Cardiac septum (tissue), 1 donor: ENCODE measurements around the gene SYNJ1. TPM values are rescaled to one million over a fixed set of nuclear protein-coding genes. Genes with fewer than 3 reads are reported as not detected.
"Not testable (repeated sequence)": the region's sequence is repeated elsewhere in the genome, so short reads cannot be mapped to it uniquely, and the experiment has no call there.

Experiments
- DNase-seq: peaks from one replicate; pipeline ENCODE4 v3.0.0-alpha.2; 2020; ENCODE audit warnings: low spot score
- intact Hi-C: fragments of 100-400 bp; cut with DNase I; formaldehyde crosslinking; loops from one replicate; pipeline ENCODE4 v1.14.0; 2022
- total RNA-seq: library from RNA; stranded (reverse); fragmentation: NEBNext Ultra II Directional; extraction: Animal tissue kit (Norgen Biotek cat#: 25700); gene quantifications from one replicate; pipeline ENCODE4 v1.2.1, GENCODE V29; 2021
- donor health status: DM: no; HTN: no; CAD: no.

Gene SYNJ1
- total RNA-seq, 1 donor from 2014 or later = 10.8 TPM

GRCh38 chr21:32705901-32706300 lies 21.9 kb downstream of the SYNJ1 start:
- no peak for DNase-seq
- intact Hi-C loops = no loop called here

- DNase-seq = no peak
- intact Hi-C loops = no loop called here
Measured at GRCh38 chr21:32705139-32705538, 22.7 kb downstream of the SYNJ1 start.

GRCh38 chr21:32702702-32703101 lies 25.1 kb downstream of the SYNJ1 start:
- intact Hi-C loops = no loop called here

GRCh38 chr21:32698971-32699693 lies 28.7 kb downstream of the SYNJ1 start:
- DNase-seq = no peak
- intact Hi-C loops = no loop called here

More at GRCh38 chr21:32702702-32703101, 25.1 kb downstream of the SYNJ1 start:
- DNase-seq = no peak

- DNase-seq = no peak
- intact Hi-C loops = no loop called here
Measured at GRCh38 chr21:32698286-32698685, 29.5 kb downstream of the SYNJ1 start.

- intact Hi-C loops, DNase-seq: not testable (repeated sequence)
Measured at GRCh38 chr21:32695482-32695881, 32.3 kb downstream of the SYNJ1 start.

GRCh38 chr21:32693581-32693980 lies 34.2 kb downstream of the SYNJ1 start:
- DNase-seq = no peak
- intact Hi-C loops = no loop called here

GRCh38 chr21:32690085-32690484 lies 37.7 kb downstream of the SYNJ1 start:
- DNase-seq = no peak

GRCh38 chr21:32687643-32688345 lies 40.0 kb downstream of the SYNJ1 start:
- intact Hi-C loops = no loop called here
- DNase-seq = no peak

More at GRCh38 chr21:32690085-32690484, 37.7 kb downstream of the SYNJ1 start:
- intact Hi-C loops = no loop called here

GRCh38 chr21:32682696-32683474 lies 44.9 kb downstream of the SYNJ1 start:
- intact Hi-C loops = no loop called here

GRCh38 chr21:32674731-32675130 lies 53.1 kb downstream of the SYNJ1 start:
- intact Hi-C loops = no loop called here
- no peak for DNase-seq

More at GRCh38 chr21:32682696-32683474, 44.9 kb downstream of the SYNJ1 start:
- no peak for DNase-seq

- no peak for DNase-seq
- intact Hi-C loops = no loop called here
Measured at GRCh38 chr21:32674038-32674437, 53.8 kb downstream of the SYNJ1 start.

GRCh38 chr21:32666258-32666657 lies 61.6 kb downstream of the SYNJ1 start:
- intact Hi-C loops = no loop called here
- DNase-seq = no peak

- DNase-seq, intact Hi-C loops: not testable (repeated sequence)
Measured at GRCh38 chr21:32664095-32664494, 63.7 kb downstream of the SYNJ1 start.

GRCh38 chr21:32661981-32662380 lies 65.8 kb downstream of the SYNJ1 start:
- intact Hi-C loops = not testable (repeated sequence)

GRCh38 chr21:32661026-32661782 lies 66.6 kb downstream of the SYNJ1 start:
- DNase-seq, intact Hi-C loops: not testable (repeated sequence)

More at GRCh38 chr21:32661981-32662380, 65.8 kb downstream of the SYNJ1 start:
- not testable (repeated sequence) for DNase-seq

- DNase-seq = no peak
- intact Hi-C loops = no loop called here
Measured at GRCh38 chr21:32658524-32658923, 69.3 kb downstream of the SYNJ1 start.

- DNase-seq = no peak
- intact Hi-C loops = loop anchor here (2.0 kb wide), 1 partner anchor 173 kb away; no protein-coding TSS in a partner anchor
Measured at GRCh38 chr21:32653326-32653901, 74.4 kb downstream of the SYNJ1 start.

- intact Hi-C loops = no loop called here
- DNase-seq = no peak
Measured at GRCh38 chr21:32648165-32648564, 79.6 kb downstream of the SYNJ1 start.
